Gastrocnemius medialis (tissue), 4 donors: Measurements from ENCODE around the gene ILKAP. TPM values are rescaled to one million over a fixed set of nuclear protein-coding genes. Genes with fewer than 3 reads are reported as not detected.
A peak's percentile ranks its signal among the peaks of the same experiment; 100 is the strongest.

Experiments
- ATAC-seq, 2 donors: fragments of 150-250 bp; one replicate each; pipeline ENCODE4 v1.9.1; 2016
- DNase-seq, 2 donors: peaks; one replicate each; pipeline ENCODE4 v3.0.0-alpha.2; 2019
- H3K27ac ChIP-seq, 4 donors: fragments of 200-600 bp; sonication (generic); 1 replicate in 1 of 4; 2 replicates in 3 of 4; pipeline ENCODE4 v1.5.1; 2016 to 2018; ENCODE audit warnings: mild to moderate bottlenecking in 2 of 4, moderate library complexity in 1 of 4
- H3K27me3 ChIP-seq, 3 donors: fragments of 200-600 bp; sonication (generic) in 2 of 3; 1 replicate in 1 of 3; 2 replicates in 2 of 3; pipeline versions ENCODE4 v1.5.1 to v1.6.0; 2016 to 2019; ENCODE audit warnings: mild to moderate bottlenecking in 1 of 3, moderate library complexity in 1 of 3
- H3K36me3 ChIP-seq, 2 donors: fragments of 200-600 bp; sonication (generic) in 1 of 2; one replicate each; pipeline ENCODE4 v1.5.1; 2017 to 2018
- H3K4me1 ChIP-seq, 2 donors: fragments of 200-600 bp; sonication (generic) in 1 of 2; one replicate each; pipeline ENCODE4 v1.5.1; 2016 to 2017; ENCODE audit warnings: mild to moderate bottlenecking in 2 of 2
- H3K4me3 ChIP-seq, 4 donors: fragments of 200-600 bp; sonication (generic) in 3 of 4; 1 replicate in 1 of 4; 2 replicates in 3 of 4; pipeline ENCODE4 v1.5.1; 2016 to 2019; ENCODE audit warnings: mild to moderate bottlenecking in 2 of 4
- H3K9me3 ChIP-seq, 3 donors: fragments of 200-600 bp; sonication (generic) in 2 of 3; 1 replicate in 1 of 3; 2 replicates in 2 of 3; pipeline ENCODE4 v1.5.1; 2016 to 2019
- CTCF ChIP-seq, 5 experiments: fragments of 450-650 bp in 3 of 5; fragments of 200-600 bp in 2 of 5; sonication (generic) in 2 of 5; IDR thresholded peaks in 4 of 5; conservative IDR thresholded peaks in 1 of 5; 1 replicate in 4 of 5; 2 replicates in 1 of 5; pipeline ENCODE4 v1.5.1; 2016 to 2019; ENCODE audit warnings: antibody characterized with exemption in 5 of 5, mild to moderate bottlenecking in 3 of 5, moderate library complexity in 3 of 5
- POLR2A ChIP-seq, 2 donors: fragments of 450-650 bp; IDR thresholded peaks; one replicate each; pipeline ENCODE4 v1.6.1; 2017; ENCODE audit warnings: antibody characterized with exemption in 2 of 2, mild to moderate bottlenecking in 2 of 2, moderate library complexity in 2 of 2
- in situ Hi-C, 4 donors: fragments of 200-750 bp; cut with MboI; loops; one replicate each; pipeline versions ENCODE4 v1.15.0 to v1.8.0; 2017; ENCODE audit warnings: low sequenced_read_pairs in 4 of 4
- intact Hi-C: fragments of 100-400 bp; cut with DNase I; formaldehyde crosslinking; loops from one replicate; pipeline ENCODE4 v1.15.1; 2023; ENCODE audit warnings: low total_unique reads
- total RNA-seq, 4 donors: library from RNA; depleted of rRNA; stranded (reverse); fragments of >200 nt; gene quantifications; one replicate each; pipeline versions ENCODE4 v1.1.0 to v1.2.3, GENCODE V29; 2016

The ILKAP gene
- total RNA-seq, 4 donors from 2014 or later, result 16.6 to 30.1 (median 23.3) TPM

GRCh38 chr2:238152771-238153688 is 50.5 kb downstream of the ILKAP start:
- H3K9me3 ChIP-seq, result no peaks in the 10 kb centered on the region
- ATAC-seq (no peak), DNase-seq (no peak)
- intact Hi-C loops (no loop called here), in situ Hi-C loops (no loop called here)
- H3K27ac ChIP-seq, result peak overlapping the region in 3 of 4 donors; percentile 36 to 100 (median 99)
- TF ChIP-seq CTCF (IDR thresholded peaks at IDR 0.05 in 4 of 5, conservative IDR thresholded peaks at IDR 0.05 in 1 of 5), result peak in 3 of 5 experiments; percentile 36 to 54 (median 41)
- TF ChIP-seq POLR2A (IDR thresholded peaks at IDR 0.05), result no peak
- peaks cover 35 to 39% of the 10 kb centered on the region in 2 donors for H3K4me1 ChIP-seq
- no peak overlapping the region for H3K4me3 ChIP-seq
- peaks cover 0 to 10% of the 10 kb centered on the region in 2 donors for H3K36me3 ChIP-seq
- peaks cover 0 to 3% (median 0%) of the 10 kb centered on the region in 3 donors for H3K27me3 ChIP-seq

- Histone ChIP-seq H3K36me3 (peaks cover 0 to 19% of the 10 kb centered on the region in 2 donors), H3K4me3 (no peak overlapping the region), H3K9me3 (no peaks in the 10 kb centered on the region), H3K4me1 (peaks cover 35 to 39% of the 10 kb centered on the region in 2 donors), H3K27ac (peak overlapping the region in 3 of 4 donors; percentile 96 to 100 (median 99)), H3K27me3 (no peaks in the 10 kb centered on the region)
- DNase-seq (no peak), ATAC-seq (no peak)
- no peak for TF ChIP-seq CTCF (IDR thresholded peaks at IDR 0.05 in 4 of 5, conservative IDR thresholded peaks at IDR 0.05 in 1 of 5)
- no peak for TF ChIP-seq POLR2A (IDR thresholded peaks at IDR 0.05)
- in situ Hi-C loops (no loop called here), intact Hi-C loops (no loop called here)
Measured at GRCh38 chr2:238151628-238152235, 51.8 kb downstream of the ILKAP start.

DNA sequence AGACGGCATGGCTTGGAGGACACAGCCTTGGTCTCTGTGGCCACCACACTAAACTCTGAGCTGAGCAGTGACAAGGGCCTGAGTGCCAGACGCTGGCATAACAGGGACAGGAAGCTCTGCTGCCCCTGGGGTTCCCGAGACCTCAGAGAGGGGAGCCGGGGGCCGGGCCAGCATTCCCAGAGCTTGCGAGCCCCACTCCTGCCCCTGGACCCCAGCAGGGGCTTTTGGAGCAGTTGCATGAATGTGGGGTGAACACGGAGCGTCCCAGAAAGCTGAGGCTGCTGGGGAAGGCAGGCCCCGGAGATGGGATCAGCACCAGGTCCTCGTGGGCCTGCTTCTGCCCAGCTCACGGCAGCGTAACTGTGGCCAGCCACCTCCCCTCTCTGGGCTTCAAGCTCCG is 52.3 kb downstream of the ILKAP start:
- no peak for ATAC-seq
- in situ Hi-C loops, result no loop called here
- no peak for DNase-seq
- peaks cover 35 to 39% of the 10 kb centered on the region in 2 donors for H3K4me1 ChIP-seq
- no peak for TF ChIP-seq CTCF (IDR thresholded peaks at IDR 0.05 in 4 of 5, conservative IDR thresholded peaks at IDR 0.05 in 1 of 5)
- H3K9me3 ChIP-seq, result no peaks in the 10 kb centered on the region
- peaks cover 0 to 24% of the 10 kb centered on the region in 2 donors for H3K36me3 ChIP-seq
- H3K27me3 ChIP-seq, result no peaks in the 10 kb centered on the region
- intact Hi-C loops, result no loop called here
- H3K27ac ChIP-seq, result peak overlapping the region in 3 of 4 donors; percentile 96 to 100 (median 99)
- no peak overlapping the region for H3K4me3 ChIP-seq

DNA sequence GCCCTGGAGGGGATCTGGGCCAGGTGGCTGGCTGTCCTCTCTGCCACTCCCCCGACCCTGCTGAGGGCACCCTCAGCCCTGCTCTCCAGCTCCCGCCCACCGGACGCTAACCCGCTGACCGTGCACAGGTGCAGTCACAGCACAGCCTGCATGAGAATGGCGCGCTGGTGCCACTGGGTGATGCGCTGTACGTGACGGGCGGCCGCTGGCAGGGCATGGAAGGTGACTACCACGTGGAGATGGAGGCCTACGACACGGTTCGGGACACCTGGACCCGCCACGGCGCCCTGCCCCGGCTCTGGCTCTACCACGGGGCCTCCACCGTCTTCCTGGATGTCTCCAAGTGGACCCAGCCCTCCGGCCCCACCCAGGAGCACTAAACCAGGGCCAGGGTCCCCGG is 52.8 kb downstream of the ILKAP start:
- H3K4me1 ChIP-seq, result peaks cover 35 to 37% of the 10 kb centered on the region in 2 donors
- no peak for ATAC-seq

More for the DNA sequence above, 52.8 kb downstream of the ILKAP start:
- Histone ChIP-seq H3K4me3 (no peak overlapping the region), H3K27me3 (no peaks in the 10 kb centered on the region), H3K9me3 (no peaks in the 10 kb centered on the region), H3K27ac (peak overlapping the region; percentile 74 to 100 (median 98)), H3K36me3 (peaks cover 0 to 29% of the 10 kb centered on the region in 2 donors)
- no peak for TF ChIP-seq CTCF (IDR thresholded peaks at IDR 0.05 in 4 of 5, conservative IDR thresholded peaks at IDR 0.05 in 1 of 5)
- no peak for TF ChIP-seq POLR2A (IDR thresholded peaks at IDR 0.05)
- DNase-seq, result no peak
- in situ Hi-C loops, result no loop called here
- intact Hi-C loops, result no loop called here
